ENCODE results near the gene B4GALT6. TPM values are rescaled to one million over a fixed set of nuclear protein-coding genes. Genes with fewer than 3 reads are reported as not detected.

Gene B4GALT6
- total and polyA plus RNA-seq, 11 donors = 1.3 to 11.9 (median 5.6) TPM

DNA sequence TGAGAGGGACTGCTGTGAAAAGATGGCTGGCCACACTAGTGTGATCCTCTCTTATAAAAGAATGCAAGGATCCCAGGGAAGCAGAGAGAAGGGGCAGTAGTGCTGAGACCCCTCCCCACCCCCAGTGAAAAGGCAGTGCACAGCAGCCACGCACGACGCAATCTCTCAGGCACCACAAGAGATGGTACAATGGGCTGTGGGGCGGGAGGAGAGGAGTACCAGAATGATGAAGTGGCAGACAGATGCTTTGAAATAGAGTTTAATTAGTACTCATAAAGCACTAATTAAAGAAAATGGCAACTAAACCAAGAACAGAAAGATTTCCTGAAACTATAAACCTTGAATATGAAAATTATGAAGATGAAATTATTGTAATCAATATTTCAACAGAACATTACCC is 29.0 kb downstream of the B4GALT6 start:
- H3K36me3 ChIP-seq = no peaks in the 10 kb centered on the region
- H3K4me3 ChIP-seq = no peak overlapping the region
- no peaks in the 10 kb centered on the region for H3K9me3 ChIP-seq
- intact Hi-C loops (cut with DNase I) = loop anchor here in 1 of 10 donors (10.0 kb wide), 1 partner anchor 61 kb away; the partner anchor contains the start of gene TTR
- H3K4me1 ChIP-seq = peaks cover 0 to 14% (median 0%) of the 10 kb centered on the region in 12 donors
- ATAC-seq (no peak), DNase-seq (no peak)
- TF ChIP-seq, protein P1, sequence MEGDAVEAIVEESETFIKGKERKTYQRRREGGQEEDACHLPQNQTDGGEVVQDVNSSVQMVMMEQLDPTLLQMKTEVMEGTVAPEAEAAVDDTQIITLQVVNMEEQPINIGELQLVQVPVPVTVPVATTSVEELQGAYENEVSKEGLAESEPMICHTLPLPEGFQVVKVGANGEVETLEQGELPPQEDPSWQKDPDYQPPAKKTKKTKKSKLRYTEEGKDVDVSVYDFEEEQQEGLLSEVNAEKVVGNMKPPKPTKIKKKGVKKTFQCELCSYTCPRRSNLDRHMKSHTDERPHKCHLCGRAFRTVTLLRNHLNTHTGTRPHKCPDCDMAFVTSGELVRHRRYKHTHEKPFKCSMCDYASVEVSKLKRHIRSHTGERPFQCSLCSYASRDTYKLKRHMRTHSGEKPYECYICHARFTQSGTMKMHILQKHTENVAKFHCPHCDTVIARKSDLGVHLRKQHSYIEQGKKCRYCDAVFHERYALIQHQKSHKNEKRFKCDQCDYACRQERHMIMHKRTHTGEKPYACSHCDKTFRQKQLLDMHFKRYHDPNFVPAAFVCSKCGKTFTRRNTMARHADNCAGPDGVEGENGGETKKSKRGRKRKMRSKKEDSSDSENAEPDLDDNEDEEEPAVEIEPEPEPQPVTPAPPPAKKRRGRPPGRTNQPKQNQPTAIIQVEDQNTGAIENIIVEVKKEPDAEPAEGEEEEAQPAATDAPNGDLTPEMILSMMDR (IDR thresholded peaks at IDR 0.05) = no peak
- TF ChIP-seq POLR2A (IDR thresholded peaks at IDR 0.05) = no peak
- no peaks in the 10 kb centered on the region for H3K27me3 ChIP-seq
- WGBS, 4 donors = 68 to 96% (median 88%) methylated on average over 4 of the region's 4 CpGs
- H3K27ac ChIP-seq = no peak overlapping the region

DNA sequence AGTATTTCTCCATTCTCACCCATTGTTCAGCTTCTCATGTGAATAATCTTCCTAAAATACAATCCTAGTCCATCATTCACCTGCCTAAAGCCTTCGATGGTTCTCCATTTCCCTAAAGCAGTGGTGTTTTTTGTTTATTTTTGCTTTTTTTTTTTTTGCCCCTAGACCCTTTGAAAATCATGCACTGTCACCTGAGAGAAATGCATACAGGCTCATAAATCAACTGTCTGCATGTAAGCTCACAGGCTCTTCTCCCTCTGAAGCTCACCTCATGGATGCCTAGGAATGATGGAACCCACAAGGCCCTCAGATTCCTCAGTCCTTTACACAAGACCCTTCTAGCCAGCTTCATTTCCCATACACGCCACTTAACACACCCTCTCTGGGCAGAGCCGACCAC is 31.5 kb downstream of the B4GALT6 start:
- WGBS, 4 donors = 94 to 98% (median 95%) methylated on average over 3 of the region's 3 CpGs
- no peaks in the 10 kb centered on the region for H3K9me3 ChIP-seq
- H3K27me3 ChIP-seq = no peaks in the 10 kb centered on the region
- intact Hi-C loops (cut with DNase I) = loop anchor here in 1 of 10 donors (10.0 kb wide), 1 partner anchor 58 kb away; the partner anchor contains the start of gene TTR
- H3K4me3 ChIP-seq = no peak overlapping the region
- TF ChIP-seq POLR2A (IDR thresholded peaks at IDR 0.05) = no peak
- TF ChIP-seq, protein P1 (IDR thresholded peaks at IDR 0.05) = no peak
- ATAC-seq = no peak
- no peaks in the 10 kb centered on the region for H3K36me3 ChIP-seq
- no peak for DNase-seq
- no peaks in the 10 kb centered on the region for H3K4me1 ChIP-seq
- H3K27ac ChIP-seq = no peak overlapping the region

DNA sequence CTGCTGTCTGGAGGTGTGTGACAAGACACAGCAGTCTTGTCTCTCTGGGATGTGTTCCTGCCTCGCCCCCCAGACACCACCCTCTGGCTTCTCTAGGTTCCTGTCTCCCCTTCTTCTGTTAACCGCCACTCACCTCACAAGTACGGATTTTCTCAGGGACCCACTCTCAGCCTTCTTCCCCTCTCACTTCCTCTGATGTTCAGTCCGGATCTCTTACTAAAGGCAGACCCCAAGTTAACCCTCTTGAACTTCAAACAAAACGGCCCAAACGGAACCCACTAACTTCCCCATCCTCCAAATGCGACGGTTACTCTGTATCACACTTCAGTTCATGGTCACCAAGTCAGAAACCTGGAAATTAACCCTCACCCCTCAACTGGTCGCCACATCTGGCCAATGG is 32.0 kb downstream of the B4GALT6 start:
- intact Hi-C loops (cut with DNase I) = loop anchor here in 1 of 10 donors (10.0 kb wide), 1 partner anchor 58 kb away; the partner anchor contains the start of gene TTR
- DNase-seq (no peak), ATAC-seq (no peak)
- H3K27ac ChIP-seq = no peak overlapping the region
- H3K4me1 ChIP-seq = no peaks in the 10 kb centered on the region
- no peaks in the 10 kb centered on the region for H3K36me3 ChIP-seq
- TF ChIP-seq, protein P1 (IDR thresholded peaks at IDR 0.05) = no peak
- no peak for TF ChIP-seq POLR2A (IDR thresholded peaks at IDR 0.05)
- no peaks in the 10 kb centered on the region for H3K9me3 ChIP-seq
- WGBS, 4 donors = 84 to 92% (median 89%) methylated on average over 9 of the region's 9 CpGs
- no peak overlapping the region for H3K4me3 ChIP-seq
- H3K27me3 ChIP-seq = no peaks in the 10 kb centered on the region

DNA sequence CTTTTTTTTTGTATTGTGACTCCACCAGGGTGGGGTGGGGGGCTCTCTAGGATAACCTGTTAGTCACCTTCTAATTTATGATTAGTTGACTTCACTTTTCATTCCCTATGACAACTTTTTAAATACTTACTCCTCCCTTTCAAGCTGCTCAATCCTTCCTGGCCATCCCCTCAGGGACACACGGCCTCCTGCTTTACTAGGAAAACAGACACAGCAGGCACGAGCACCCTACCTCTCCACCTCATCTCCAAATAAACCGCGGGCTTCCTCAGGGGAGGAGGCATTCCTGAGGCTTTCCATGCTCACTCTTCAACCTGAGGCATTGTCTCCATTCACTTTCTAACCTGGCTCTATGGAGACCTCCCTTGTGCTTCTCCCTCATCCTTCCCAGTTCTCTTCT is 33.0 kb downstream of the B4GALT6 start:
- no peak overlapping the region for H3K27ac ChIP-seq
- 82 to 93% (median 88%) methylated on average over 4 of the region's 4 CpGs for WGBS, 4 donors
- TF ChIP-seq POLR2A (IDR thresholded peaks at IDR 0.05) = no peak
- TF ChIP-seq, protein P1 (IDR thresholded peaks at IDR 0.05) = no peak
- no peaks in the 10 kb centered on the region for H3K27me3 ChIP-seq
- H3K36me3 ChIP-seq = no peaks in the 10 kb centered on the region
- DNase-seq = no peak
- intact Hi-C loops (cut with DNase I) = loop anchor here in 1 of 10 donors (10.0 kb wide), 1 partner anchor 57 kb away; the partner anchor contains the start of gene TTR
- ATAC-seq = no peak
- H3K9me3 ChIP-seq = no peaks in the 10 kb centered on the region
- no peak overlapping the region for H3K4me3 ChIP-seq
- H3K4me1 ChIP-seq = no peaks in the 10 kb centered on the region
